HEK293 (cell line): ENCODE measurements around the gene KLK7.

ENCODE experiments used
- CTCF ChIA-PET: fragments of 350-600 bp; formaldehyde crosslinking; extraction: SDS; loops from one replicate; lab custom pipeline; 2021; ENCODE audit warnings: antibody characterized with exemption; lab: Yijun Ruan, JAX
- POLR2A ChIA-PET: fragments of 300-600 bp; formaldehyde crosslinking; extraction: SDS; loops from one replicate; lab custom pipeline; 2020; ENCODE audit warnings: antibody characterized with exemption, inconsistent platforms; lab: Yijun Ruan, JAX
- H3K27ac ChIP-seq: fragments of 200-500 bp; sonication (Bioruptor generic); 2 replicates; pipeline ENCODE4 v1.5.1; 2014; ENCODE audit warnings: low read depth, low read length, control low read depth, inconsistent platforms; ENCODE audit errors: extremely low read depth
- H3K36me3 ChIP-seq, 2 experiments: fragments of 200-500 bp in 1 of 2; sonication (Bioruptor generic) in 1 of 2; 1 replicate in 1 of 2; 2 replicates in 1 of 2; pipeline ENCODE4 v1.5.1; 2014 to 2017; ENCODE audit warnings: inconsistent platforms in 2 of 2, low read length in 2 of 2; ENCODE audit not compliant: control insufficient read depth in 2 of 2, insufficient read depth in 1 of 2
- H3K4me1 ChIP-seq: fragments of 200-500 bp; sonication (Bioruptor generic); 2 replicates; pipeline ENCODE4 v1.5.1; 2014; ENCODE audit warnings: mild to moderate bottlenecking, low read length, inconsistent platforms; ENCODE audit not compliant: control insufficient read depth, insufficient read depth
- H3K4me3 ChIP-seq: 2 replicates; pipeline ENCODE4 v1.5.1; 2011; ENCODE audit warnings: low read depth, mild to moderate bottlenecking, control low read depth, low read length, moderate library complexity
- H3K9me3 ChIP-seq: fragments of 200-500 bp; sonication (Bioruptor generic); 2 replicates; pipeline ENCODE4 v1.5.1; 2014; ENCODE audit warnings: low read depth, low read length, inconsistent platforms; ENCODE audit not compliant: control insufficient read depth, insufficient read depth
- GLI4 ChIP-seq: fragments of 450-650 bp; formaldehyde crosslinking; IDR thresholded peaks from 2 replicates; pipeline ENCODE4 v1.5.1; 2016; ENCODE audit warnings: missing biosample characterization, missing genetic modification characterization
- ZNF16 ChIP-seq: fragments of 450-650 bp; formaldehyde crosslinking; IDR thresholded peaks from 2 replicates; pipeline ENCODE4 v1.5.1; 2016; ENCODE audit warnings: low read depth, missing biosample characterization, missing genetic modification characterization
- ZNF202 ChIP-seq: fragments of 450-650 bp; formaldehyde crosslinking; IDR thresholded peaks from 2 replicates; pipeline ENCODE4 v1.5.1; 2016; ENCODE audit warnings: missing biosample characterization, missing genetic modification characterization, borderline replicate concordance
- ZNF37A ChIP-seq: fragments of 450-650 bp; IDR thresholded peaks from 2 replicates; pipeline ENCODE4 v1.5.1; 2018; ENCODE audit warnings: missing biosample characterization, missing genetic modification characterization
- ZNF704 ChIP-seq: fragments of 450-650 bp; formaldehyde crosslinking; IDR thresholded peaks from 2 replicates; pipeline ENCODE4 v1.5.1; 2016; ENCODE audit warnings: missing biosample characterization, missing genetic modification characterization
- ZNF777 ChIP-seq: fragments of 450-650 bp; formaldehyde crosslinking; IDR thresholded peaks from 2 replicates; pipeline ENCODE4 v1.5.1; 2017; ENCODE audit warnings: missing biosample characterization, missing genetic modification characterization, borderline replicate concordance
- ZSCAN23 ChIP-seq: fragments of 450-650 bp; formaldehyde crosslinking; IDR thresholded peaks from 2 replicates; pipeline ENCODE4 v1.5.1; 2016; ENCODE audit warnings: missing biosample characterization, missing genetic modification characterization
- ZSCAN5A ChIP-seq: fragments of 450-650 bp; formaldehyde crosslinking; IDR thresholded peaks from 2 replicates; pipeline ENCODE4 v1.5.1; 2016; ENCODE audit warnings: missing biosample characterization, missing genetic modification characterization
- TF ChIP-seq, protein P1 (sequence below): fragments of 450-650 bp; formaldehyde crosslinking; conservative IDR thresholded peaks from 2 replicates; pipeline ENCODE4 v1.5.1; 2016; ENCODE audit warnings: low read depth, missing biosample characterization, missing genetic modification characterization
- TF ChIP-seq, protein P2 (sequence below): fragments of 450-650 bp; formaldehyde crosslinking; IDR thresholded peaks from 2 replicates; pipeline ENCODE4 v1.5.1; 2017; ENCODE audit warnings: missing biosample characterization, missing genetic modification characterization
- TF ChIP-seq, protein P3 (sequence below): fragments of 450-650 bp; formaldehyde crosslinking; IDR thresholded peaks from 2 replicates; pipeline ENCODE4 v1.5.1; 2016; ENCODE audit warnings: missing biosample characterization, missing genetic modification characterization

KLK7 gene

DNA sequence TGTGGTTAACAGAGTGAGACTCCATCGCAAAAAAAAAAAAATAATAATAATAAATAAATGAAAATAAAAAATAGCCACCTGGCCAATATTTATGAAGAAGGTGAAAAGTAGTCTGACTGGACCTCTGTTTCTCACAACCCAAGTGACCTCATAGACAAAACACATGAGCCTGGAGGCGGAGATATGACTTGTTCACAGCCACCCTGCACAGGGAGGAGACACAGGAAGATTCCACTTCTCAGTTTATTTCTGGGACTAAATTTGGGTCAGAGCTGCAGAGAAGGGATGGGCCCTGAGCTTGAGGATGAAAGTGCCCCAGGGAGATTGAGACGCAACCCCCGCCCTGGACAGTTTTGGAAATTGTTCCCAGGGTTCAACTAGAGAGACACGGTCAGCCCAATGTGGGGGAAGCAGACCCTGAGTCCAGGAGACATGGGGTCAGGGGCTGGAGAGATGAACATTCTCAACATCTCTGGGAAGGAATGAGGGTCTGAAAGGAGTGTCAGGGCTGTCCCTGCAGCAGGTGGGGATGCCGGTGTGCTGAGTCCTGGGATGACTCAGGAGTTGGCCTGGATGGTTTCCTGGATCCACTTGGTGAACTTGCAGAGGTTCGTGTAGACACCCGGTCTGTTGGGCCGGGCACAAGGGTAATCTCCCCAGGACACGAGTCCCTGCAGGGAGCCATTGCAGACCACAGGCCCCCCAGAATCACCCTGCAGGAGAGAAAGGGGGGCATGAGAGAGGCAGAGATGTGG is 40.5 kb downstream of the KLK7 start:
- Histone ChIP-seq H3K4me1 (no peaks in the 10 kb centered on the region), H3K9me3 (no peaks in the 10 kb centered on the region), H3K4me3 (no peak overlapping the region), H3K36me3 (no peaks in the 10 kb centered on the region), H3K27ac (no peak overlapping the region)
- CTCF ChIA-PET: no interaction called here
- POLR2A ChIA-PET: no interaction called here
- TF ChIP-seq, protein P1, sequence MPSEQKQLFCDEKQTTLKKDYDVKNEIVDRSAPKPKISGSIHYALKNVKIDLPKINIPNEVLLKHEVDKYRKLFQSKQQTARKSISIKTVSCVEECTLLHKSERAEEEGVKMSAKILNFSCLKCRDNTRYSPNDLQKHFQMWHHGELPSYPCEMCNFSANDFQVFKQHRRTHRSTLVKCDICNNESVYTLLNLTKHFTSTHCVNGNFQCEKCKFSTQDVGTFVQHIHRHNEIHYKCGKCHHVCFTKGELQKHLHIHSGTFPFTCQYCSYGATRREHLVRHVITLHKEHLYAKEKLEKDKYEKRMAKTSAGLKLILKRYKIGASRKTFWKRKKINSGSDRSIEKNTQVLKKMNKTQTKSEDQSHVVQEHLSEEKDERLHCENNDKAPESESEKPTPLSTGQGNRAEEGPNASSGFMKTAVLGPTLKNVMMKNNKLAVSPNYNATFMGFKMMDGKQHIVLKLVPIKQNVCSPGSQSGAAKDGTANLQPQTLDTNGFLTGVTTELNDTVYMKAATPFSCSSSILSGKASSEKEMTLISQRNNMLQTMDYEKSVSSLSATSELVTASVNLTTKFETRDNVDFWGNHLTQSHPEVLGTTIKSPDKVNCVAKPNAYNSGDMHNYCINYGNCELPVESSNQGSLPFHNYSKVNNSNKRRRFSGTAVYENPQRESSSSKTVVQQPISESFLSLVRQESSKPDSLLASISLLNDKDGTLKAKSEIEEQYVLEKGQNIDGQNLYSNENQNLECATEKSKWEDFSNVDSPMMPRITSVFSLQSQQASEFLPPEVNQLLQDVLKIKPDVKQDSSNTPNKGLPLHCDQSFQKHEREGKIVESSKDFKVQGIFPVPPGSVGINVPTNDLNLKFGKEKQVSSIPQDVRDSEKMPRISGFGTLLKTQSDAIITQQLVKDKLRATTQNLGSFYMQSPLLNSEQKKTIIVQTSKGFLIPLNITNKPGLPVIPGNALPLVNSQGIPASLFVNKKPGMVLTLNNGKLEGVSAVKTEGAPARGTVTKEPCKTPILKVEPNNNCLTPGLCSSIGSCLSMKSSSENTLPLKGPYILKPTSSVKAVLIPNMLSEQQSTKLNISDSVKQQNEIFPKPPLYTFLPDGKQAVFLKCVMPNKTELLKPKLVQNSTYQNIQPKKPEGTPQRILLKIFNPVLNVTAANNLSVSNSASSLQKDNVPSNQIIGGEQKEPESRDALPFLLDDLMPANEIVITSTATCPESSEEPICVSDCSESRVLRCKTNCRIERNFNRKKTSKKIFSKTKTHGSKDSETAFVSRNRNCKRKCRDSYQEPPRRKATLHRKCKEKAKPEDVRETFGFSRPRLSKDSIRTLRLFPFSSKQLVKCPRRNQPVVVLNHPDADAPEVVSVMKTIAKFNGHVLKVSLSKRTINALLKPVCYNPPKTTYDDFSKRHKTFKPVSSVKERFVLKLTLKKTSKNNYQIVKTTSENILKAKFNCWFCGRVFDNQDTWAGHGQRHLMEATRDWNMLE: no peak

DNA sequence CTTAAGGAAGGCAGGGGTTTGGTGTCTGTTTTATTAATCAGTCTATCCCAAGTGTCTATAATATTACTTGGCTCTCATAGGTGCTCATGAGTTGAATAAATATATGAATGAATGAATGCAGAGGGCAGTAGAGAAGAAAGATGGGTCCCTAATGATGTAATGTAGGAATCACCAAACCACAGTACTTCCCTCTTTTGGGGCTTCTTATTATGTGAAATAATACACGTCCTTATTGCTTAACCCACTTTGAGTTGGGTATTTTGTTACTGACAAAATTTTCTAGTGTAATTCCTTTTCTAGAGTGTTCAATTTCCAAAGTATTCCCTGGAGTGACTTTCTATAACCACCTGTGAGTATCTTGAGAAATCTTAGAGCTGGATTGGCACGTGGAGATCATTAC is 44.1 kb downstream of the KLK7 start:
- CTCF ChIA-PET: interaction anchor here (0.7 to 1.1 kb wide), 2 partner anchors 10 to 68 kb away, joined by 3 to 4 read pairs; no protein-coding TSS in a partner anchor
- TF ChIP-seq ZNF202 (tag by site-specific recombination) (no peak), ZNF37A (tag by site-specific recombination) (no peak), ZSCAN5A (tag by site-specific recombination) (no peak), GLI4 (tag by site-specific recombination) (no peak), ZNF777 (tag by site-specific recombination) (no peak), ZNF16 (tag by site-specific recombination) (no peak), ZSCAN23 (tag by site-specific recombination) (no peak), ZNF704 (tag by site-specific recombination) (no peak)
- TF ChIP-seq, protein P2, sequence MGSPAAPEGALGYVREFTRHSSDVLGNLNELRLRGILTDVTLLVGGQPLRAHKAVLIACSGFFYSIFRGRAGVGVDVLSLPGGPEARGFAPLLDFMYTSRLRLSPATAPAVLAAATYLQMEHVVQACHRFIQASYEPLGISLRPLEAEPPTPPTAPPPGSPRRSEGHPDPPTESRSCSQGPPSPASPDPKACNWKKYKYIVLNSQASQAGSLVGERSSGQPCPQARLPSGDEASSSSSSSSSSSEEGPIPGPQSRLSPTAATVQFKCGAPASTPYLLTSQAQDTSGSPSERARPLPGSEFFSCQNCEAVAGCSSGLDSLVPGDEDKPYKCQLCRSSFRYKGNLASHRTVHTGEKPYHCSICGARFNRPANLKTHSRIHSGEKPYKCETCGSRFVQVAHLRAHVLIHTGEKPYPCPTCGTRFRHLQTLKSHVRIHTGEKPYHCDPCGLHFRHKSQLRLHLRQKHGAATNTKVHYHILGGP (tag by site-specific recombination): no peak
- TF ChIP-seq, protein P3, sequence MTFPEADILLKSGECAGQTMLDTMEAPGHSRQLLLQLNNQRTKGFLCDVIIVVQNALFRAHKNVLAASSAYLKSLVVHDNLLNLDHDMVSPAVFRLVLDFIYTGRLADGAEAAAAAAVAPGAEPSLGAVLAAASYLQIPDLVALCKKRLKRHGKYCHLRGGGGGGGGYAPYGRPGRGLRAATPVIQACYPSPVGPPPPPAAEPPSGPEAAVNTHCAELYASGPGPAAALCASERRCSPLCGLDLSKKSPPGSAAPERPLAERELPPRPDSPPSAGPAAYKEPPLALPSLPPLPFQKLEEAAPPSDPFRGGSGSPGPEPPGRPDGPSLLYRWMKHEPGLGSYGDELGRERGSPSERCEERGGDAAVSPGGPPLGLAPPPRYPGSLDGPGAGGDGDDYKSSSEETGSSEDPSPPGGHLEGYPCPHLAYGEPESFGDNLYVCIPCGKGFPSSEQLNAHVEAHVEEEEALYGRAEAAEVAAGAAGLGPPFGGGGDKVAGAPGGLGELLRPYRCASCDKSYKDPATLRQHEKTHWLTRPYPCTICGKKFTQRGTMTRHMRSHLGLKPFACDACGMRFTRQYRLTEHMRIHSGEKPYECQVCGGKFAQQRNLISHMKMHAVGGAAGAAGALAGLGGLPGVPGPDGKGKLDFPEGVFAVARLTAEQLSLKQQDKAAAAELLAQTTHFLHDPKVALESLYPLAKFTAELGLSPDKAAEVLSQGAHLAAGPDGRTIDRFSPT (tag by site-specific recombination): no peak
- Histone ChIP-seq H3K9me3 (no peaks in the 10 kb centered on the region), H3K36me3 (no peaks in the 10 kb centered on the region), H3K4me3 (no peak overlapping the region), H3K4me1 (no peaks in the 10 kb centered on the region), H3K27ac (no peak overlapping the region)
- POLR2A ChIA-PET: no interaction called here
